CD4-positive, alpha-beta T cell treated with Interferon alpha-2 for 1 hour (primary cell): ENCODE measurements around the gene RPS6KA1.
"Not testable (repeated sequence)": the region's sequence is repeated elsewhere in the genome, so short reads cannot be mapped to it uniquely, and the experiment has no call there.

Source experiments
- DNase-seq, 2 donors: peaks; one replicate each; pipeline ENCODE4 v3.0.0-alpha.2; 2020 to 2022

RPS6KA1 gene

DNA sequence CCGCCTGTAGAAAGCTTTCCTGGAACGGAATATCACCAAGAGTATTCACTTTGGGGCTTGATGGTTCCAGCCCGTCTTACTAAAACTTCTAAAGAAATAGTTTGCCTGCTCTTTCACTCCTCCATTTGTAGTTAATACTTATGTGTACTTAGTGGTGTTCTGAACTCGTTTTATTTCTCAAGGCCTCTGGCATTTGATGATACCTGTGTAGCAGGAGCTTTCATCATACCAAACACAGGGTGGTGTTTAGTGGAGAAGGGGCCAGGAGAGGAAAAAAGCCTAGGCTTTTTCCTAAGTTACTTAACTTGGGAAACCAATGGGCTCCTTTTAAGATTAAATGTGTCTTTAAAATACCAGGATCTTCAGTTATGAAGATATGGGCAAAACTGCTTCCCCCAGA lies 74.3 kb downstream of the RPS6KA1 start:
- DNase-seq: no peak

GRCh38 chr1:26607186-26607585 lies 77.6 kb downstream of the RPS6KA1 start:
- no peak for DNase-seq

GRCh38 chr1:26608895-26609294 lies 79.3 kb downstream of the RPS6KA1 start:
- no peak for DNase-seq

- DNase-seq: no peak
These were observed 81.2 kb downstream of the RPS6KA1 start for GRCh38 chr1:26610781-26611180.

- not testable (repeated sequence) for DNase-seq
These were observed 83.1 kb downstream of the RPS6KA1 start for GRCh38 chr1:26612627-26613026.

GRCh38 chr1:26614655-26615411 lies 85.3 kb downstream of the RPS6KA1 start:
- no peak for DNase-seq

- DNase-seq: no peak
These were observed 87.3 kb downstream of the RPS6KA1 start for GRCh38 chr1:26616881-26617280.

GRCh38 chr1:26618561-26618960 lies 89.0 kb downstream of the RPS6KA1 start:
- DNase-seq: no peak
